GM12878 (cell line): ENCODE results near the gene CNTNAP5.

Experiments
- BHLHE40 ChIP-seq, 2 experiments: fragments of 450-650 bp in 1 of 2; IDR thresholded peaks; 2 replicates each; pipeline ENCODE4 v1.6.1; 2011 to 2017; ENCODE audit warnings: low read depth in 2 of 2, borderline replicate concordance in 1 of 2, improper control_type of control experiment in 1 of 2, low read length in 1 of 2, mild to moderate bottlenecking in 1 of 2
- CHD1 ChIP-seq: IDR thresholded peaks from 2 replicates; pipeline ENCODE4 v1.6.1; 2012; ENCODE audit warnings: low read depth, low read length, improper control_type of control experiment
- SMC3 ChIP-seq: IDR thresholded peaks from 2 replicates; pipeline ENCODE4 v1.6.1; 2011; ENCODE audit warnings: low read length, improper control_type of control experiment, borderline replicate concordance
- ZNF217 ChIP-seq: fragments of 450-650 bp; IDR thresholded peaks from 2 replicates; pipeline ENCODE4 v1.6.1; 2017; ENCODE audit warnings: antibody characterized with exemption, mild to moderate bottlenecking
- ZZZ3 ChIP-seq: IDR thresholded peaks from 2 replicates; pipeline ENCODE4 v1.6.1; 2011; ENCODE audit warnings: low read depth; ENCODE audit not compliant: control insufficient read depth, insufficient read length
- TF ChIP-seq, protein P1 (sequence below): IDR thresholded peaks from 2 replicates; pipeline ENCODE4 v1.6.1; 2011; ENCODE audit warnings: mild to moderate bottlenecking, low read depth, low read length, moderate library complexity; ENCODE audit not compliant: insufficient replicate concordance
- TF ChIP-seq, protein P2 (sequence below), 3 experiments: IDR thresholded peaks in 2 of 3; conservative IDR thresholded peaks in 1 of 3; 2 replicates each; pipeline ENCODE4 v1.5.1; 2011; ENCODE audit warnings: low read depth in 3 of 3, low read length in 3 of 3, mild to moderate bottlenecking in 3 of 3, control low read depth in 2 of 3, moderate library complexity in 2 of 3, inconsistent platforms in 1 of 3, mixed read lengths in 1 of 3; ENCODE audit not compliant: control insufficient read depth in 2 of 3, insufficient read depth in 1 of 3; ENCODE audit errors: extremely low read depth in 1 of 3
- TF ChIP-seq, protein P3 (sequence below): IDR thresholded peaks from 2 replicates; pipeline ENCODE4 v1.6.1; 2012; ENCODE audit warnings: low read length, inconsistent platforms
- TF ChIP-seq, protein P4 (sequence below): fragments of 450-650 bp; IDR thresholded peaks from 2 replicates; pipeline ENCODE4 v1.6.1; 2017; ENCODE audit warnings: mild to moderate bottlenecking, moderate library complexity

DNA sequence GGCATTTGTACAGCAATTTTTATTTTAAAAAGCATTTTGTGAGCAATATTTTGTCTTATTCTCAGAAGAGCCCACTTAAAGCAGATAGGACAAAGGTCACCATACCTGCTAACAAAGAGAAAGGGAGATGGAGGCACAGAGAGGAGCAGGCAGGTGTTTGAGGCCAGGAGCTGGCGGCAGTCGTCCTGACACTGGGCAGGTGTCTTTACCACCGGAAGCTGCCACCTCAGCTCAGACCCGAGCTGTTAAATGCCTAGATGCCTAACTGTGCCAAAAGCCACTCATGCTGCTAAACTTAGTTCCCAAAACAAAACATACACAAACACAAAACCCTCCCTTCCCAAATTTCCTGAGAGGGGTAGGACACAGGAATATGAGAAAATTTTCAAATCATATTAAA is 120.9 kb downstream of the CNTNAP5 start:
- TF ChIP-seq BHLHE40 (IDR thresholded peaks at IDR 0.05; ENCODE audit: borderline replicate concordance in 1 of 2, low read depth in 2 of 2, low read length in 1 of 2) (no peak), ZZZ3 (no peak), ZNF217 (no peak), SMC3 (no peak), CHD1 (no peak)
- TF ChIP-seq, protein P1, sequence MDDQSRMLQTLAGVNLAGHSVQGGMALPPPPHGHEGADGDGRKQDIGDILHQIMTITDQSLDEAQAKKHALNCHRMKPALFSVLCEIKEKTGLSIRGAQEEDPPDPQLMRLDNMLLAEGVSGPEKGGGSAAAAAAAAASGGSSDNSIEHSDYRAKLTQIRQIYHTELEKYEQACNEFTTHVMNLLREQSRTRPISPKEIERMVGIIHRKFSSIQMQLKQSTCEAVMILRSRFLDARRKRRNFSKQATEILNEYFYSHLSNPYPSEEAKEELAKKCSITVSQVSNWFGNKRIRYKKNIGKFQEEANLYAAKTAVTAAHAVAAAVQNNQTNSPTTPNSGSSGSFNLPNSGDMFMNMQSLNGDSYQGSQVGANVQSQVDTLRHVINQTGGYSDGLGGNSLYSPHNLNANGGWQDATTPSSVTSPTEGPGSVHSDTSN = no peak
- TF ChIP-seq, protein P2, sequence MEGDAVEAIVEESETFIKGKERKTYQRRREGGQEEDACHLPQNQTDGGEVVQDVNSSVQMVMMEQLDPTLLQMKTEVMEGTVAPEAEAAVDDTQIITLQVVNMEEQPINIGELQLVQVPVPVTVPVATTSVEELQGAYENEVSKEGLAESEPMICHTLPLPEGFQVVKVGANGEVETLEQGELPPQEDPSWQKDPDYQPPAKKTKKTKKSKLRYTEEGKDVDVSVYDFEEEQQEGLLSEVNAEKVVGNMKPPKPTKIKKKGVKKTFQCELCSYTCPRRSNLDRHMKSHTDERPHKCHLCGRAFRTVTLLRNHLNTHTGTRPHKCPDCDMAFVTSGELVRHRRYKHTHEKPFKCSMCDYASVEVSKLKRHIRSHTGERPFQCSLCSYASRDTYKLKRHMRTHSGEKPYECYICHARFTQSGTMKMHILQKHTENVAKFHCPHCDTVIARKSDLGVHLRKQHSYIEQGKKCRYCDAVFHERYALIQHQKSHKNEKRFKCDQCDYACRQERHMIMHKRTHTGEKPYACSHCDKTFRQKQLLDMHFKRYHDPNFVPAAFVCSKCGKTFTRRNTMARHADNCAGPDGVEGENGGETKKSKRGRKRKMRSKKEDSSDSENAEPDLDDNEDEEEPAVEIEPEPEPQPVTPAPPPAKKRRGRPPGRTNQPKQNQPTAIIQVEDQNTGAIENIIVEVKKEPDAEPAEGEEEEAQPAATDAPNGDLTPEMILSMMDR (IDR thresholded peaks at IDR 0.05 in 2 of 3, conservative IDR thresholded peaks at IDR 0.05 in 1 of 3; ENCODE audit: control insufficient read depth in 2 of 3, extremely low read depth in 1 of 3, insufficient read depth in 1 of 3, low read depth in 3 of 3, low read length in 3 of 3) = no peak
- TF ChIP-seq, protein P3, sequence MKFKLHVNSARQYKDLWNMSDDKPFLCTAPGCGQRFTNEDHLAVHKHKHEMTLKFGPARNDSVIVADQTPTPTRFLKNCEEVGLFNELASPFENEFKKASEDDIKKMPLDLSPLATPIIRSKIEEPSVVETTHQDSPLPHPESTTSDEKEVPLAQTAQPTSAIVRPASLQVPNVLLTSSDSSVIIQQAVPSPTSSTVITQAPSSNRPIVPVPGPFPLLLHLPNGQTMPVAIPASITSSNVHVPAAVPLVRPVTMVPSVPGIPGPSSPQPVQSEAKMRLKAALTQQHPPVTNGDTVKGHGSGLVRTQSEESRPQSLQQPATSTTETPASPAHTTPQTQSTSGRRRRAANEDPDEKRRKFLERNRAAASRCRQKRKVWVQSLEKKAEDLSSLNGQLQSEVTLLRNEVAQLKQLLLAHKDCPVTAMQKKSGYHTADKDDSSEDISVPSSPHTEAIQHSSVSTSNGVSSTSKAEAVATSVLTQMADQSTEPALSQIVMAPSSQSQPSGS = no peak
- TF ChIP-seq, protein P4, sequence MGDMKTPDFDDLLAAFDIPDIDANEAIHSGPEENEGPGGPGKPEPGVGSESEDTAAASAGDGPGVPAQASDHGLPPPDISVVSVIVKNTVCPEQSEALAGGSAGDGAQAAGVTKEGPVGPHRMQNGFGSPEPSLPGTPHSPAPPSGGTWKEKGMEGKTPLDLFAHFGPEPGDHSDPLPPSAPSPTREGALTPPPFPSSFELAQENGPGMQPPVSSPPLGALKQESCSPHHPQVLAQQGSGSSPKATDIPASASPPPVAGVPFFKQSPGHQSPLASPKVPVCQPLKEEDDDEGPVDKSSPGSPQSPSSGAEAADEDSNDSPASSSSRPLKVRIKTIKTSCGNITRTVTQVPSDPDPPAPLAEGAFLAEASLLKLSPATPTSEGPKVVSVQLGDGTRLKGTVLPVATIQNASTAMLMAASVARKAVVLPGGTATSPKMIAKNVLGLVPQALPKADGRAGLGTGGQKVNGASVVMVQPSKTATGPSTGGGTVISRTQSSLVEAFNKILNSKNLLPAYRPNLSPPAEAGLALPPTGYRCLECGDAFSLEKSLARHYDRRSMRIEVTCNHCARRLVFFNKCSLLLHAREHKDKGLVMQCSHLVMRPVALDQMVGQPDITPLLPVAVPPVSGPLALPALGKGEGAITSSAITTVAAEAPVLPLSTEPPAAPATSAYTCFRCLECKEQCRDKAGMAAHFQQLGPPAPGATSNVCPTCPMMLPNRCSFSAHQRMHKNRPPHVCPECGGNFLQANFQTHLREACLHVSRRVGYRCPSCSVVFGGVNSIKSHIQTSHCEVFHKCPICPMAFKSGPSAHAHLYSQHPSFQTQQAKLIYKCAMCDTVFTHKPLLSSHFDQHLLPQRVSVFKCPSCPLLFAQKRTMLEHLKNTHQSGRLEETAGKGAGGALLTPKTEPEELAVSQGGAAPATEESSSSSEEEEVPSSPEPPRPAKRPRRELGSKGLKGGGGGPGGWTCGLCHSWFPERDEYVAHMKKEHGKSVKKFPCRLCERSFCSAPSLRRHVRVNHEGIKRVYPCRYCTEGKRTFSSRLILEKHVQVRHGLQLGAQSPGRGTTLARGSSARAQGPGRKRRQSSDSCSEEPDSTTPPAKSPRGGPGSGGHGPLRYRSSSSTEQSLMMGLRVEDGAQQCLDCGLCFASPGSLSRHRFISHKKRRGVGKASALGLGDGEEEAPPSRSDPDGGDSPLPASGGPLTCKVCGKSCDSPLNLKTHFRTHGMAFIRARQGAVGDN = no peak
